B cell (primary cell): ENCODE data around the gene FSTL5. TPM values are rescaled to one million over a fixed set of nuclear protein-coding genes. Genes with fewer than 3 reads are reported as not detected.

Experiments used
- ATAC-seq: fragments of 200-7000 bp; cut with Tn5 transposase; one replicate; pipeline ENCODE4 v1.10.0; 2021; ENCODE audit warnings: low read depth, mild to moderate bottlenecking, moderate number of reproducible peaks, moderate library complexity
- CTCF ChIA-PET: fragments of 350-600 bp; sonication (Branson Sonifier 250); formaldehyde crosslinking; loops from one replicate; lab custom pipeline; 2021; ENCODE audit warnings: antibody characterized with exemption, inconsistent platforms; lab: Charles Lee
- POLR2A ChIA-PET: fragments of 350-600 bp; sonication (Branson Sonifier 250); formaldehyde crosslinking; loops from one replicate; lab custom pipeline; 2021; ENCODE audit warnings: antibody characterized with exemption; lab: Charles Lee
- DNase-seq: peaks from one replicate; pipeline ENCODE4 v3.0.0; 2013
- H2AFZ ChIP-seq: 2 replicates; pipeline ENCODE4 v1.6.1; 2012; ENCODE audit warnings: mild to moderate bottlenecking, low read depth, low read length; ENCODE audit not compliant: insufficient read depth, poor library complexity, severe bottlenecking
- H3K27ac ChIP-seq, 2 donors: 1 replicate in 1 of 2; 2 replicates in 1 of 2; pipeline ENCODE4 v1.5.1; 2012 to 2013; ENCODE audit warnings: low read length in 2 of 2, mild to moderate bottlenecking in 2 of 2, moderate library complexity in 1 of 2
- H3K27me3 ChIP-seq, 4 experiments: fragments of 200-600 bp in 1 of 4; sonication (generic) in 1 of 4; replicated peaks in 1 of 4; 1 replicate in 2 of 4; 2 replicates in 2 of 4; pipeline versions ENCODE4 v1.6.1 to v1.7.0; 2013 to 2016; ENCODE audit warnings: low read length in 3 of 4, mild to moderate bottlenecking in 2 of 4, mixed read lengths in 1 of 4, moderate library complexity in 1 of 4; ENCODE audit not compliant: insufficient read depth in 4 of 4, control insufficient read depth in 3 of 4; ENCODE audit errors: control extremely low read depth in 1 of 4
- H3K36me3 ChIP-seq, 2 experiments: replicated peaks in 1 of 2; 1 replicate in 1 of 2; 2 replicates in 1 of 2; pipeline versions ENCODE4 v1.6.1 to v1.7.1; 2013; ENCODE audit warnings: low read length in 1 of 2; ENCODE audit not compliant: insufficient read depth in 2 of 2, control insufficient read depth in 1 of 2; ENCODE audit errors: control extremely low read depth in 1 of 2, extremely low read depth in 1 of 2
- H3K4me1 ChIP-seq, 2 donors: fragments of 200-600 bp in 1 of 2; sonication (generic) in 1 of 2; 1 replicate in 1 of 2; 2 replicates in 1 of 2; pipeline versions ENCODE4 v1.5.1 to v1.6.1; 2013 to 2017; ENCODE audit warnings: low read length in 2 of 2; ENCODE audit not compliant: control insufficient read depth in 2 of 2, insufficient read depth in 2 of 2
- H3K4me2 ChIP-seq: replicated peaks from 2 replicates; pipeline ENCODE3; 2012; ENCODE audit warnings: mild to moderate bottlenecking, low read depth, low read length; ENCODE audit not compliant: poor library complexity, severe bottlenecking
- H3K4me3 ChIP-seq, 5 experiments: fragments of 200-600 bp in 1 of 5; sonication (generic) in 1 of 5; 1 replicate in 3 of 5; 2 replicates in 2 of 5; pipeline versions ENCODE4 v1.5.1 to v1.7.0; 2011 to 2016; ENCODE audit warnings: low read length in 4 of 5, mild to moderate bottlenecking in 4 of 5, low read depth in 2 of 5, control low read depth in 1 of 5, moderate library complexity in 1 of 5; ENCODE audit not compliant: insufficient read depth in 1 of 5; ENCODE audit errors: control extremely low read depth in 1 of 5, extremely low read depth in 1 of 5
- H3K79me2 ChIP-seq: fragments of 200-600 bp; sonication (generic); one replicate; pipeline ENCODE4 v1.6.0; 2016; ENCODE audit warnings: low read length; ENCODE audit not compliant: control insufficient read depth, insufficient read depth
- H3K9ac ChIP-seq: fragments of 200-600 bp; sonication (generic); 2 replicates; pipeline ENCODE4 v1.6.1; 2017; ENCODE audit warnings: mild to moderate bottlenecking, low read length, moderate library complexity
- H3K9me3 ChIP-seq, 3 donors: one replicate each; pipeline versions ENCODE4 v1.6.1 to v1.7.1; 2013; ENCODE audit warnings: low read length in 2 of 3; ENCODE audit not compliant: control insufficient read depth in 2 of 3, insufficient read depth in 1 of 3; ENCODE audit errors: control extremely low read depth in 1 of 3
- H4K20me1 ChIP-seq: 2 replicates; pipeline ENCODE4 v1.6.0; 2012; ENCODE audit warnings: mild to moderate bottlenecking, low read length; ENCODE audit not compliant: insufficient read depth, control insufficient read depth, poor library complexity, severe bottlenecking
- H3K27ac Mint-ChIP-seq: one replicate; pipeline ENCODE4 v1.8.0; 2021; ENCODE audit warnings: mixed read lengths
- H3K27me3 Mint-ChIP-seq: one replicate; pipeline ENCODE4 v1.8.0; 2021; ENCODE audit warnings: mixed read lengths
- H3K4me1 Mint-ChIP-seq: one replicate; pipeline ENCODE4 v1.8.0; 2021; ENCODE audit warnings: mixed read lengths
- H3K4me3 Mint-ChIP-seq: one replicate; pipeline ENCODE4 v1.8.0; 2021; ENCODE audit warnings: mixed read lengths
- H3K9me3 Mint-ChIP-seq: one replicate; pipeline ENCODE4 v1.8.0; 2022; ENCODE audit warnings: mixed read lengths; ENCODE audit not compliant: insufficient read depth
- CTCF ChIP-seq: fragments of 200-600 bp; IDR thresholded peaks from one replicate; pipeline ENCODE4 v1.8.0; 2022; ENCODE audit warnings: antibody characterized with exemption, mild to moderate bottlenecking
- EZH2 ChIP-seq: IDR thresholded peaks from 2 replicates; pipeline ENCODE4 v1.6.1; 2012; ENCODE audit warnings: borderline replicate concordance, low read depth, mild to moderate bottlenecking, moderate library complexity, low read length; ENCODE audit not compliant: insufficient read depth, poor library complexity, severe bottlenecking
- WGBS: methylation state at CpG from one replicate; pipeline ENCODE4 v1.1.5; 2013; ENCODE audit warnings: missing lambda C conversion rate; ENCODE audit not compliant: insufficient coverage; 5-methylcytosine and 5-hydroxymethylcytosine counted together
- intact Hi-C: fragments of 100-400 bp; cut with micrococcal nuclease; formaldehyde crosslinking; loops from one replicate; pipeline ENCODE4 v1.10.0; 2022
- polyA plus RNA-seq: library from polyadenylated mRNA; depleted of rRNA; stranded (reverse); fragments of >200 nt; gene quantifications from 2 replicates; pipeline ENCODE4 v1.2.3, GENCODE V29; 2012
- total RNA-seq, 2 donors: library from RNA; stranded (reverse); fragments of 120-200 nt in 1 of 2; gene quantifications; 1 replicate in 1 of 2; 2 replicates in 1 of 2; pipeline versions ENCODE4 v1.2.3 to v1.2.4, GENCODE V29; 2013 to 2022

Gene FSTL5
- total and polyA plus RNA-seq, 2 donors (not counting 1 experiment from before 2014, with no cell fraction given): not detected

- Histone ChIP-seq H3K9me3 (no peaks in the 10 kb centered on the region), H3K4me3 (no peak overlapping the region), H4K20me1 (no peaks in the 10 kb centered on the region), H3K4me1 (no peaks in the 10 kb centered on the region), H3K36me3 (no peaks in the 10 kb centered on the region), H2AFZ (no peak overlapping the region), H3K27ac (no peak overlapping the region), H3K79me2 (no peaks in the 10 kb centered on the region), H3K9ac (no peak overlapping the region), H3K4me2 (no peak overlapping the region), H3K27me3 (no peaks in the 10 kb centered on the region)
- ATAC-seq (no peak), DNase-seq (no peak)
- Mint-ChIP-seq H3K27ac (no peak overlapping the region), H3K4me3 (no peak overlapping the region), H3K9me3 (peaks cover 4% of the 10 kb centered on the region), H3K27me3 (no peaks in the 10 kb centered on the region), H3K4me1 (no peaks in the 10 kb centered on the region)
- intact Hi-C loops: no loop called here
- TF ChIP-seq CTCF: no peak
- TF ChIP-seq EZH2: no peak
- POLR2A ChIA-PET: no interaction called here
- CTCF ChIA-PET: no interaction called here
- 83% methylated on average over 2 of the region's 4 CpGs for WGBS
These were observed 459.8 kb downstream of the FSTL5 start for GRCh38 chr4:161704040-161704439.

GRCh38 chr4:161702287-161702686 is 461.5 kb downstream of the FSTL5 start:
- H3K79me2 ChIP-seq: no peaks in the 10 kb centered on the region
- intact Hi-C loops: no loop called here

More at GRCh38 chr4:161702287-161702686, 461.5 kb downstream of the FSTL5 start:
- TF ChIP-seq CTCF: no peak
- TF ChIP-seq EZH2: no peak
- H2AFZ ChIP-seq: no peak overlapping the region
- H3K4me2 ChIP-seq: no peak overlapping the region
- Mint-ChIP-seq H3K4me1 (no peaks in the 10 kb centered on the region), H3K27me3 (no peaks in the 10 kb centered on the region), H3K27ac (no peak overlapping the region), H3K9me3 (peaks cover 4% of the 10 kb centered on the region), H3K4me3 (no peak overlapping the region)
- CTCF ChIA-PET: no interaction called here
- ATAC-seq (no peak), DNase-seq (no peak)
- no peaks in the 10 kb centered on the region for H3K4me1 ChIP-seq
- H3K4me3 ChIP-seq: no peak overlapping the region
- POLR2A ChIA-PET: no interaction called here
- no peaks in the 10 kb centered on the region for H3K27me3 ChIP-seq
- no peaks in the 10 kb centered on the region for H4K20me1 ChIP-seq
- no peaks in the 10 kb centered on the region for H3K36me3 ChIP-seq
- no peak overlapping the region for H3K9ac ChIP-seq
- no peak overlapping the region for H3K27ac ChIP-seq
- H3K9me3 ChIP-seq: peaks cover 0 to 5% (median 0%) of the 10 kb centered on the region in 3 donors
- no CpG with 5 or more reads among the region's 4 CpGs for WGBS
